Kidney glomerular epithelial cell (primary cell): ENCODE data around the gene SLC16A10.

Experiments
- DNase-seq: peaks from one replicate; lab custom pipeline; 2025; lab: John Stamatoyannopoulos, UW

The SLC16A10 gene

GRCh38 chr6:111259089-111259831, 172.0 kb downstream of the SLC16A10 start:
- peak; percentile 99 for DNase-seq

- no peak for DNase-seq
Observed at GRCh38 chr6:111260570-111261298, 173.4 kb downstream of the SLC16A10 start.

- no peak for DNase-seq
Observed at GRCh38 chr6:111263837-111264236, 176.5 kb downstream of the SLC16A10 start.

- DNase-seq = no peak
Observed at GRCh38 chr6:111265842-111266241, 178.5 kb downstream of the SLC16A10 start.

- no peak for DNase-seq
Observed at GRCh38 chr6:111266276-111266675, 179.0 kb downstream of the SLC16A10 start.

GRCh38 chr6:111267764-111268333, 180.5 kb downstream of the SLC16A10 start:
- DNase-seq = no peak

GRCh38 chr6:111269401-111269970, 182.2 kb downstream of the SLC16A10 start:
- DNase-seq = no peak

- DNase-seq = no peak
Observed at GRCh38 chr6:111270121-111270520, 182.8 kb downstream of the SLC16A10 start.

- DNase-seq = no peak
Observed at GRCh38 chr6:111274593-111275217, 187.4 kb downstream of the SLC16A10 start.

GRCh38 chr6:111276335-111276734, 189.0 kb downstream of the SLC16A10 start:
- no peak for DNase-seq

GRCh38 chr6:111276736-111277135, 189.4 kb downstream of the SLC16A10 start:
- no peak for DNase-seq

- no peak for DNase-seq
Observed at GRCh38 chr6:111277819-111278218, 190.5 kb downstream of the SLC16A10 start.

GRCh38 chr6:111278731-111279130, 191.4 kb downstream of the SLC16A10 start:
- DNase-seq = no peak

- no peak for DNase-seq
Observed at GRCh38 chr6:111280445-111280955, 193.2 kb downstream of the SLC16A10 start.
